ENCODE data around the gene PRPSAP2. TPM values are rescaled to one million over a fixed set of nuclear protein-coding genes. Genes with fewer than 3 reads are reported as not detected.

PRPSAP2 gene
- total RNA-seq, 5 donors from 2014 or later (not counting 1 experiment from before 2014, with no cell fraction given): 27.4 to 49.6 (median 39.6) TPM

DNA sequence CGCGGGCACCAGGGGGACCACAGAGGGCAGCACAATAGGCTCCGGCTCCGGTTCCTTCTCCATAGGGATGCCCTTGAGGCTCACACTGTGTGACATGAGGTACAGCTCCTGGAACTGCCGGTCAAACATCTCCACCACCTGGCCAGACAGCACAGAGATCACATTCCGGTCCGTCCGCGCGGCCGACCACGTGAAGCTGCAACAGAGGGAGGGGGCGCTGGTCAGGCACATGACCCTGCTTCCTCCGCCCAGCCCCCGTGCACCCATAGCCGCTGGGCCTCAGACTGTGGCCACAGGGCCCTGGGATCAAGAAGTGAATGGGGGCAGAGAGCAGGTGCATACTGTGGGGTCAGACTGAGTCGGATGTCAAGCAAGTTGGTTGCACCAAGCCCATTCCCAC lies 120.7 kb downstream of the PRPSAP2 start:
- DNase-seq (no peak), ATAC-seq (replicated peaks in 1 of 4) (no peak)
- POLR2A ChIA-PET: no interaction called here
- no peaks in the 10 kb centered on the region for H3K27me3 Mint-ChIP-seq
- peaks cover 4% of the 10 kb centered on the region for H3K36me3 Mint-ChIP-seq
- H3K4me1 ChIP-seq (ENCODE audit: control insufficient read depth in 1 of 2, extremely low read depth in 1 of 2, insufficient read depth in 2 of 2, low read length in 2 of 2): no peaks in the 10 kb centered on the region
- H3K9me3 Mint-ChIP-seq: no peaks in the 10 kb centered on the region
- CTCF ChIA-PET: interaction anchor here in 1 of 2 donors (0.7 kb wide), 1 partner anchor 18 kb away, joined by 3 read pairs; no protein-coding TSS in a partner anchor
- H3K4me1 Mint-ChIP-seq: no peaks in the 10 kb centered on the region
- 95% methylated on average over 17 of the region's 17 CpGs for WGBS (ENCODE audit: insufficient coverage)
- no peak overlapping the region for H3K4me3 ChIP-seq (ENCODE audit: control insufficient read depth in 1 of 2, extremely low read depth in 1 of 2, low read length in 1 of 2)
- no peak overlapping the region for H3K27ac Mint-ChIP-seq
- no peak overlapping the region for H3K27ac ChIP-seq (ENCODE audit: low read length)
- H3K4me3 Mint-ChIP-seq: no peak overlapping the region
- H3K36me3 ChIP-seq (ENCODE audit: control insufficient read depth in 2 of 2, extremely low read depth in 1 of 2, insufficient read depth in 1 of 2, low read length in 1 of 2): peaks cover 8 to 26% of the 10 kb centered on the region in 2 donors
- no peaks in the 10 kb centered on the region for H3K9me3 ChIP-seq
- no peaks in the 10 kb centered on the region for H3K27me3 ChIP-seq (replicated peaks in 1 of 2; ENCODE audit: control insufficient read depth in 2 of 2, extremely low read depth in 1 of 2, insufficient read depth in 2 of 2, low read length in 1 of 2)

Other genes starting within 250 kb of the PRPSAP2 start
- under 1 TPM in 1 of 5 donors, not detected in 4; 0.39 TPM for gene TBC1D28, start 213.7 kb upstream of the PRPSAP2 start, total RNA-seq
- 1 to 10 TPM; 3.2 to 8.6 (median 7.6) TPM for gene FOXO3B, start 175.8 kb upstream of the PRPSAP2 start, total RNA-seq
- under 1 TPM in 1 of 5 donors, not detected in 4; 0.12 TPM for gene FBXW10, start 114.1 kb upstream of the PRPSAP2 start, total RNA-seq
- gene TVP23B, start 76.9 kb upstream of the PRPSAP2 start, total RNA-seq: 10 to 100 TPM; 14.6 to 30.6 (median 28.8) TPM
- under 1 TPM in 1 of 5 donors, not detected in 4; 0.09 TPM for gene SLC5A10, start 94.0 kb downstream of the PRPSAP2 start, total RNA-seq
- 10 to 100 TPM in 3 of 5 donors, 1 to 10 TPM in 2; 4.9 to 23.3 (median 20.8) TPM for gene FAM83G, start 146.6 kb downstream of the PRPSAP2 start, total RNA-seq
- gene GRAP, start 188.8 kb downstream of the PRPSAP2 start, total RNA-seq: 10 to 100 TPM; 26.5 to 95.2 (median 74.0) TPM